Measurements from ENCODE around the gene LRRC75A.
"Not testable (repeated sequence)": the region's sequence is repeated elsewhere in the genome, so short reads cannot be mapped to it uniquely, and the experiment has no call there.

The LRRC75A gene, protein sequence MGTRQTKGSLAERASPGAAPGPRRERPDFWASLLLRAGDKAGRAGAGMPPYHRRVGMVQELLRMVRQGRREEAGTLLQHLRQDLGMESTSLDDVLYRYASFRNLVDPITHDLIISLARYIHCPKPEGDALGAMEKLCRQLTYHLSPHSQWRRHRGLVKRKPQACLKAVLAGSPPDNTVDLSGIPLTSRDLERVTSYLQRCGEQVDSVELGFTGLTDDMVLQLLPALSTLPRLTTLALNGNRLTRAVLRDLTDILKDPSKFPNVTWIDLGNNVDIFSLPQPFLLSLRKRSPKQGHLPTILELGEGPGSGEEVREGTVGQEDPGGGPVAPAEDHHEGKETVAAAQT

DNA sequence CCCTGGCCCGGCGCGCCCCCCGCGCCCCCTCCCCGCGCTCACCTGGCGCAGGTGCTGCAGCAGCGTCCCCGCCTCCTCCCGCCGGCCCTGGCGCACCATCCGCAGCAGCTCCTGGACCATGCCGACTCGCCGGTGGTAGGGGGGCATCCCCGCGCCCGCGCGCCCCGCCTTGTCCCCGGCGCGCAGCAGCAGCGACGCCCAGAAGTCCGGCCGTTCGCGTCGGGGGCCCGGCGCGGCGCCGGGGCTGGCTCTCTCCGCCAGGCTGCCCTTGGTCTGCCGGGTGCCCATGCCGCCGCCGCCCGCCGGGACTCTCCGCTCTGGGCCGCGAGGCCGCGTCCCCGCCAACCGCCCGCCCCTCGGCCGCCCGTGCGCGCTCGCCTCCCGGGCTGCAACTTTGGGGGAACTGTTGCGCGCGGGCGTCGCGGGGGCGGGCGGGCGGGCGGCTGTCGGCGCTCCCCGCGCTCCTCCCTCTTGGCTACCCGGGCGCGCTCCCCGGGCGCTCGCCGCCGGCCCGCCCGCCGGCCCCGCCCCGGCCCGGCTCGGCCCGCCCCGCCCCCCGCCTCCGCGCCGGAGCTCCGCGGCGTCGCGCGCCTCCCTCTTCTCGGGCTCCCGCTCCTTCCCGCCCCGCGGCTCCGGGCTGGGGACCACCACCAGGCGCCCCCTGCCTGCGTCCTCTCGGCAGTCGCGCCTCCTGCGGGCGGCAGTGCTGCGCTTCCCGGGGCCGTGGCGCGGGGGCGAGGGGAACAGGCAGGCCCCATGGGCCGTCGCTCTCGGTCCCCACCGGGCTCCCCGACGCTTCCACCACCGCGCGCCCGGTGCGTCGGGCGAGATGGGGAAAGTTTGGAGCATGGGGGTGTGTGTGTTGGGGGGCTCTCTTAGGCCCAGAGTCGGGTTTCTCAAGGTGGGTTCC, at the start of gene LRRC75A:
TSS of gene LRRC75A (minus strand) at position 491 of the 910 bp plus-strand sequence. CDS start at position 288, 203 bp downstream.
- no peaks in the 10 kb centered on the region for H3K36me3 ChIP-seq (ENCODE audit: control insufficient read depth, insufficient read depth, low read length)
- peaks cover 22% of the 10 kb centered on the region for H3K4me1 ChIP-seq (ENCODE audit: control insufficient read depth, insufficient read depth, low read length)
- peak within 1 kb of the TSS; percentile 2 for H3K4me3 ChIP-seq (ENCODE audit: low read length)
- H3K9ac ChIP-seq (ENCODE audit: low read length): peak within 1 kb of the TSS; percentile 45
- no peaks in the 10 kb centered on the region for H3K9me3 ChIP-seq (ENCODE audit: control insufficient read depth, low read length)
- peaks cover 8% of the 10 kb centered on the region for H3K27me3 ChIP-seq (ENCODE audit: control insufficient read depth, insufficient read depth, low read length)

DNA sequence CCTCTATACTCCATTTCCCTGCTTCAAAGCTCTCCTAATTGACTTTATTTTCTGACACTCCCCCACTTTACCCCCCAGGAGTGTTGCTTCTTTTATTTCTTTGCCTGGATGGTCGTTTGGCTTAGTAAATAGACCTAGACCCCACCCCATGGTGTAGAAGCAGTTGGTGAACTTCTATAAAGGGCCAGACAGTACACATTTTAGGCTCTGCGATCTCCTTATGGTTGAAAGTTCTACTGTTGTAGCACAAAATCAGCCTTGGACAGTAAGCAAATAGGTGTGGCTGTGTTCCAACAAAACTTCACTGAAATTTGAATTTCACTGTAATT, 45.1 kb upstream of the LRRC75A start:
- no peak overlapping the region for H3K9ac ChIP-seq (ENCODE audit: low read length)

DNA sequence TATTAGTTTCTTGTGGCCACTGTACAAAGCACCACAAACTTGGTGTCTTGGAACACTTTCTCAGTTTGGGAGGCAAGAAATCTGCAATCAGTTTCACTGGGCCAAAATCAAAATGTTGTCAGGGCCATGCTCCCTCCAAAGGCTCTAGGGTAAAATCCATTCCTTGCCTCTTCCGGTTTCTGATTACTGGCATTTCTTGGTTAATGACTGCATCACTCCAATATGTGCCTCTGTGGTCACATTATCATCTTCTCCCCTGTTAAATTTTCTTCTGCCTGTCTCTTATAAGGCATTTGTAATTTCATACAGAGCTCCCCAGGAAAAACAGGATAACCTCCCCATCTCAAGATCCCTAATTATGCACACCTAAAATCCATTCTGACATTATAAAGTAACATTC, 42.2 kb upstream of the LRRC75A start:
- H3K36me3 ChIP-seq (ENCODE audit: control insufficient read depth, insufficient read depth, low read length): no peaks in the 10 kb centered on the region
- no peak overlapping the region for H3K4me3 ChIP-seq (ENCODE audit: low read length)

More for the DNA sequence above, 45.1 kb upstream of the LRRC75A start:
- Histone ChIP-seq H3K4me3 (ENCODE audit: low read length) (no peak overlapping the region), H3K27me3 (ENCODE audit: control insufficient read depth, insufficient read depth, low read length) (no peaks in the 10 kb centered on the region), H3K4me1 (ENCODE audit: control insufficient read depth, insufficient read depth, low read length) (no peaks in the 10 kb centered on the region), H3K9me3 (ENCODE audit: control insufficient read depth, low read length) (no peaks in the 10 kb centered on the region), H3K36me3 (ENCODE audit: control insufficient read depth, insufficient read depth, low read length) (no peaks in the 10 kb centered on the region)

DNA sequence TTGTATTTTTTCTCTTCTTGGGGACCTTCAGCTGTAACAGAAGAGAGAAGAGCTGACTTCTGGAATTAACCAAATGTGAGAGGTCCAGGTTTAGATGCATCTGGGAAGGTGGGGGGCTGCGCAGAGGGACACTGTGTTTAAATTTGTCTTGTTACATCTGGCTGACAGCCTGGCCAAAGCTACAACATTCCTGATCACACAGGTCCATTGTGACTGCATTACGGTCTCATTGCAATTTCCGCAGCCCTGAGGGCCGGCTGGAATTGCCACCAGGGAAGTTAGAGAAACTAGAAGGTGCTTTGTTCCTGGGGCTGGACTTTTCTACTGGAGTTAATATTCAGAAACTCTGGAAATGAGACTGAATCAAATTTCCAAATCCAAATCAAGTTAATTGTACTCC, 37.9 kb upstream of the LRRC75A start:
- H3K36me3 ChIP-seq (ENCODE audit: control insufficient read depth, insufficient read depth, low read length): no peaks in the 10 kb centered on the region

More for the DNA sequence above, 42.2 kb upstream of the LRRC75A start:
- Histone ChIP-seq H3K27me3 (ENCODE audit: control insufficient read depth, insufficient read depth, low read length) (no peaks in the 10 kb centered on the region), H3K9ac (ENCODE audit: low read length) (no peak overlapping the region), H3K4me1 (ENCODE audit: control insufficient read depth, insufficient read depth, low read length) (no peaks in the 10 kb centered on the region), H3K9me3 (ENCODE audit: control insufficient read depth, low read length) (no peaks in the 10 kb centered on the region)

DNA sequence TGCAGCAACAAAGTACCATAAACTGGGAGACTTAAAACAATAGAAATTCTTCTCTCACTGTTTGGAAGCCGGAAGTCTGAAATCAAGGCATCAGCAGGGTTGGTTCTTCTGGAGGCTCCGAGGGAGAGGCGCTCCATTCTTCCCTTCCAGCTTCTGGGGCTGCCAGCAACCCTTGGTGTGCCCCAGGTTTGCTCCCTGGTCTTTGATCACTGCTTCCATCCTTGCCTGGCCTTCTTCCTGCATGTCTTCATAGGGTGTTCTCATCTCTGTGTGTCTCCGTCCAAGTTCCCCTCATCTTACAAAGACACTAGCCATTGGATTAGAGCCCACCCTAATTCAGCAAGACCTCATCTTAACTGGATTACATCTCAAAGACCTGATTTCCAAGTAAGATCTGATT, 35.3 kb upstream of the LRRC75A start:
- Histone ChIP-seq H3K4me3 (ENCODE audit: low read length) (no peak overlapping the region), H3K27me3 (ENCODE audit: control insufficient read depth, insufficient read depth, low read length) (no peaks in the 10 kb centered on the region), H3K36me3 (ENCODE audit: control insufficient read depth, insufficient read depth, low read length) (no peaks in the 10 kb centered on the region), H3K9ac (ENCODE audit: low read length) (no peak overlapping the region), H3K9me3 (ENCODE audit: control insufficient read depth, low read length) (no peaks in the 10 kb centered on the region), H3K4me1 (ENCODE audit: control insufficient read depth, insufficient read depth, low read length) (no peaks in the 10 kb centered on the region)

More for the DNA sequence above, 37.9 kb upstream of the LRRC75A start:
- Histone ChIP-seq H3K4me3 (ENCODE audit: low read length) (no peak overlapping the region), H3K9me3 (ENCODE audit: control insufficient read depth, low read length) (no peaks in the 10 kb centered on the region), H3K9ac (ENCODE audit: low read length) (no peak overlapping the region), H3K27me3 (ENCODE audit: control insufficient read depth, insufficient read depth, low read length) (no peaks in the 10 kb centered on the region), H3K4me1 (ENCODE audit: control insufficient read depth, insufficient read depth, low read length) (no peaks in the 10 kb centered on the region)

DNA sequence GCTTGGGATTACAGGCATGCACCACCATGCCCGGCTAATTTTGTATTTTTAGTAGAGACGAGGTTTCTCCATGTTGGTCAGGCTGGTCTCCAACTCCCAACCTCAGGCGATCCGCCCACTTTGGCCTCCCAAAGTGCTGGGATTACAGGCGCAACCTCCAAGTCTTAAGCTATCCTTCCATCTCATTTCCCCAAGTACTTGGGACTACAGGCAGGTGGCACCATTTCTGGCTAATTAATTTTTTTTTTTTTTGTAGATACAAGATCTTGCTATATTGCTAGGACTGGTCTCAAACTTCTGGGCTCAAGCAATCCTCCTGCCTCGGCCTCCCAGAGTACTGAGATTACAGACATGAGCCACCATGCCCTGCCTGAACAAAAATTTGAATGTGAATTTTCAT, 33.6 kb upstream of the LRRC75A start:
- H3K36me3 ChIP-seq (ENCODE audit: control insufficient read depth, insufficient read depth, low read length); H3K4me3 ChIP-seq (ENCODE audit: low read length); H3K9ac ChIP-seq (ENCODE audit: low read length); H3K27me3 ChIP-seq (ENCODE audit: control insufficient read depth, insufficient read depth, low read length); H3K9me3 ChIP-seq (ENCODE audit: control insufficient read depth, low read length); H3K4me1 ChIP-seq (ENCODE audit: control insufficient read depth, insufficient read depth, low read length): not testable (repeated sequence)

DNA sequence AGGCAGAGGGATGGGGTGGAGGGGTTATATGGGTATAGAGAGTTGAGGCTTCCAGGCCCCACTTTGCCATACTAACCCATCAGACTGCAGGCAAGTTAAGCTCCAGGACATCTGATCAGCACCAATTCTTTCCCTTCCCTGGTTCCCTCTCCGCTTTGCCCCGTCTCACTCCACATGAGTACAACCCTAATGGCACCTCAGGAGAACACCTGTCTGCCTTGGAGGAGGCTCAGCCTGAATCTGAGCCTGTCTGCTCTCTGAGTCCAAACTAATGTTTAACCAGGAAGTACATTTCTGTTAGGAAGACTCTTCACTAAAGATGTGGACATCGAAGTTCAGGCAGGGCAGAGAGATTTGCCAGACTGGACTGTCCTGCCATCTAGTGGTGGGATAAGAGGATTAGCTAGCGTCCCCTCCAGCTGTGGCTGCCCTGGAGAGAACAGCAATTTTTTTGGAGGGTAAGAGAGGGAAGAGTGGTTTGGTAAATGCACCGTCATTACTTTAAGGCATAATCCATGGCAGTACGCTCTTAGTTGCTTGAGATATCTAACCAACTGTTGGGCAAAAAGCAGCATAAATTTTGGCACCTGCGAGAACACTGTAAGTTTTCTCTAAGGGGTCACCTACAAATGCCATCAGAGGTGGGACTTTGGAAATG, 29.2 kb upstream of the LRRC75A start:
- no peaks in the 10 kb centered on the region for H3K9me3 ChIP-seq (ENCODE audit: control insufficient read depth, low read length)
- peaks cover 13% of the 10 kb centered on the region for H3K4me1 ChIP-seq (ENCODE audit: control insufficient read depth, insufficient read depth, low read length)
- peaks cover 15% of the 10 kb centered on the region for H3K27me3 ChIP-seq (ENCODE audit: control insufficient read depth, insufficient read depth, low read length)
- H3K9ac ChIP-seq (ENCODE audit: low read length): no peak overlapping the region
- no peak overlapping the region for H3K4me3 ChIP-seq (ENCODE audit: low read length)
- no peaks in the 10 kb centered on the region for H3K36me3 ChIP-seq (ENCODE audit: control insufficient read depth, insufficient read depth, low read length)

DNA sequence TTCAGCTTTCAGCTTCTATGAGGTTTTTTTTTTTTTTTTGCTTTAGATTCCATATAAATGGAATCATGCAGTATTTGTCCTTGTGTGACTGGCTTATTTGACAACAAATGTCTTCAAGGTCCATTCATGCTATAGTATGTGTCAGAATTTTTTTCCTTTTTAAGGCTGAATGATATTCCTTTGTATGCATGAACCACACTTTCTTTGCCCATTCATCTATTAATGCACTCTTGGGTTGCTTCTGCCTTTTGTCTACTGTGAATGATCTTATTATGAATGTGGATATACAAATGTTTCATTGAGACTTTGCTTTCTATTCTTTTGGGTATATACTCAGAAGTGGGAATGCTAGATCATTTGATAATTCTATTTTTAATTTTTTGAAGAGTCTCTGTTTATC, 27.0 kb upstream of the LRRC75A start:
- Histone ChIP-seq H3K36me3 (ENCODE audit: control insufficient read depth, insufficient read depth, low read length) (no peaks in the 10 kb centered on the region), H3K4me3 (ENCODE audit: low read length) (no peak overlapping the region), H3K4me1 (ENCODE audit: control insufficient read depth, insufficient read depth, low read length) (peaks cover 14% of the 10 kb centered on the region), H3K27me3 (ENCODE audit: control insufficient read depth, insufficient read depth, low read length) (peaks cover 18% of the 10 kb centered on the region), H3K9me3 (ENCODE audit: control insufficient read depth, low read length) (no peaks in the 10 kb centered on the region), H3K9ac (ENCODE audit: low read length) (no peak overlapping the region)

DNA sequence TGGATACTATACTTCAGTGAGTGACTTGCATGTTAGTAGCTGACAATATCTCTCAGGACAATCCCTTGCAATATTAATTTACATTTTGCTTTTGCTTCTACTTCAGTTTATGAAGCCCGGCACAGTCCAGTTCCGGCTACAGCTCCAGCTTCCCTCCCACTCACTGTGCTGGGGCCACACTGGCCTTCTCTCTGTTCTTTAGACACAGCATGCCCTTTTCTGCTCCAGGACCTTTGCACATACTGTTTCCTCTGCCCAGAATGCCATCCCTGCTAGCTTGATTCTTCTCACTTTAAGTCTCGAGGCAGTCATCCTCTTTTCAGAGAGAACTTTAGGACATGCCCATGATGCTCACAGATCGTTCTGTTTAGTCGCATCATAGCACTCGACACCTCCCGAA, 25.5 kb upstream of the LRRC75A start:
- H3K4me1 ChIP-seq (ENCODE audit: control insufficient read depth, insufficient read depth, low read length): peaks cover 14% of the 10 kb centered on the region
- H3K9ac ChIP-seq (ENCODE audit: low read length): no peak overlapping the region
- H3K27me3 ChIP-seq (ENCODE audit: control insufficient read depth, insufficient read depth, low read length): peaks cover 18% of the 10 kb centered on the region
- no peaks in the 10 kb centered on the region for H3K9me3 ChIP-seq (ENCODE audit: control insufficient read depth, low read length)
- H3K36me3 ChIP-seq (ENCODE audit: control insufficient read depth, insufficient read depth, low read length): no peaks in the 10 kb centered on the region
- no peak overlapping the region for H3K4me3 ChIP-seq (ENCODE audit: low read length)

DNA sequence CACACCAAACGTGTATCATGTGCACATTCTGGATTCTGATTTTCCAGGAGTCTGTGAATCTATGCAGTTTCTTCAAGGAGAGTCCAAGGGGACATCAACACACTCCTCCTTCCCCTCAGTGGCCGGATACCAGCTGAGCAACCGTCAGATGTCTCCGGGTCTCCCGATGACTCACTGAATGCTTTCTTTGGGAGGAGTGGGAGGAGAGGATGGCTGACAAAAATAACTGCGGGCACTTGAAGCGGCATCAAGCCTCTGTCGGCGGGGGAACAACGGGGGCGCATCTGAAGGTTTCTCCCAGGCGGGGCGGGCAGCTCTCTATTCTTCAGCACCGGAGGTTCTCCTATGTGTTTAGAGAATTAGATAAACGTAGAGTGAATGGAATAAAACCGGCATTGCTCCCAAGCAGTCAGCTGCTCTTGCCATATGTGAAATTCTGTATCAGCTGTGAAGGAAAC, 24.6 kb upstream of the LRRC75A start:
- Histone ChIP-seq H3K9ac (ENCODE audit: low read length) (no peak overlapping the region), H3K36me3 (ENCODE audit: control insufficient read depth, insufficient read depth, low read length) (no peaks in the 10 kb centered on the region), H3K4me3 (ENCODE audit: low read length) (no peak overlapping the region), H3K4me1 (ENCODE audit: control insufficient read depth, insufficient read depth, low read length) (peaks cover 14% of the 10 kb centered on the region), H3K27me3 (ENCODE audit: control insufficient read depth, insufficient read depth, low read length) (peaks cover 18% of the 10 kb centered on the region), H3K9me3 (ENCODE audit: control insufficient read depth, low read length) (no peaks in the 10 kb centered on the region)

DNA sequence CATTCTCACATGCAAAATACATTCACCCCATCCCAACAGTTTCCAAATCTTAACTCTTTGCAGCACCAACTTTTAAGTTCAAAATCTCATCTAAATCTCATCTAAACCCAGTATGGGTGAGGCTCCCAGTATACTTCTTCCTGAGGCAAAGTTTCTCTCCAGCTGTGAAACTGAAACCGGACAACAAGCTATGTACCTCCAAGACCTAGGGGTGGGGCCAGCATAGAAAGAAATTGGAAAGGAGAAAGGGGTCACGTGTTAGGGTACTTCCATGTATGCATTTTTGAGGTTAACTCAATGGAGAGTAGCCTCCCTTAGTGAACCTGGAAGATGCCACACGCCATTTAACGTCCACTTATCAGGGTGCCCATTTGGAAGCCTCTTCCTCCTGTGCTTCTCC, 23.9 kb upstream of the LRRC75A start:
- Histone ChIP-seq H3K27me3 (ENCODE audit: control insufficient read depth, insufficient read depth, low read length) (peaks cover 18% of the 10 kb centered on the region), H3K9ac (ENCODE audit: low read length) (no peak overlapping the region), H3K9me3 (ENCODE audit: control insufficient read depth, low read length) (no peaks in the 10 kb centered on the region), H3K4me3 (ENCODE audit: low read length) (no peak overlapping the region), H3K36me3 (ENCODE audit: control insufficient read depth, insufficient read depth, low read length) (no peaks in the 10 kb centered on the region), H3K4me1 (ENCODE audit: control insufficient read depth, insufficient read depth, low read length) (peaks cover 12% of the 10 kb centered on the region)

DNA sequence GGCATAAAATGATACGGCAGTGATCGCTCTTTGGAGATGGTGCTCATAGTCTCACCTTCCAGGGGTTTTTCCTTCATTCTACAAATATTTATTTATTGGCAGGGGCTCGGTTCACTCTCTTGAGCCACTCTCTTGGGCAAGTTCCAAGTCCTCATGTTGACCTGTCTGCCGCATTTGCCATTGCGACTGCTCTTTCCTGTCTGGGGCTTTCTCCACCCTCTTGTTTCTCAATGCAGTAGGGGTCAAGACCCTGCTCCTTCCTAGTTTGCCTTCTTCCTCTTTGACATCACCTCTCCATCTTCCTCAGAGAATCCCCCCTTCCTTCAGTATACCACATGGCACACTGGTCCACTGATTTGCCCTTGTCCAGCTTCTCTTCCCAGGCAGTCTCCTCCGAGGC, 21.9 kb upstream of the LRRC75A start:
- Histone ChIP-seq H3K27me3 (ENCODE audit: control insufficient read depth, insufficient read depth, low read length) (peaks cover 18% of the 10 kb centered on the region), H3K9ac (ENCODE audit: low read length) (no peak overlapping the region), H3K4me1 (ENCODE audit: control insufficient read depth, insufficient read depth, low read length) (peaks cover 9% of the 10 kb centered on the region), H3K36me3 (ENCODE audit: control insufficient read depth, insufficient read depth, low read length) (no peaks in the 10 kb centered on the region), H3K9me3 (ENCODE audit: control insufficient read depth, low read length) (no peaks in the 10 kb centered on the region), H3K4me3 (ENCODE audit: low read length) (no peak overlapping the region)

Data from mucosa of stomach (tissue), 1 donor.